Endothelial cell of hepatic sinusoid (primary cell): Measurements from ENCODE around the gene SLC32A1.

Source experiments
- in situ Hi-C: cut with HindIII; loops from 2 replicates; pipeline ENCODE4 v1.10.0; 2017; ENCODE audit warnings: low sequenced_read_pairs

The SLC32A1 gene

GRCh38 chr20:38748097-38748860 lies 24.0 kb downstream of the SLC32A1 start, which contains the start of gene ACTR5:
Gene ACTR5, plus strand, starts transcription at chr20:38748460. Its CDS starts 19 bp downstream, at chr20:38748479.
- in situ Hi-C loops: no loop called here

GRCh38 chr20:38748861-38749149 lies 24.5 kb downstream of the SLC32A1 start:
- in situ Hi-C loops: no loop called here

GRCh38 chr20:38751360-38751976 lies 27.2 kb downstream of the SLC32A1 start:
- in situ Hi-C loops: loop anchor here (10.0 kb wide), 2 partner anchors 107 to 303 kb away; no protein-coding TSS in a partner anchor

GRCh38 chr20:38752029-38752428 lies 27.7 kb downstream of the SLC32A1 start:
- in situ Hi-C loops: loop anchor here (10.0 kb wide), 2 partner anchors 107 to 303 kb away; no protein-coding TSS in a partner anchor

- in situ Hi-C loops: loop anchor here (10.0 kb wide), 2 partner anchors 110 to 300 kb away; no protein-coding TSS in a partner anchor
Measured at GRCh38 chr20:38754924-38755323, 30.6 kb downstream of the SLC32A1 start.

GRCh38 chr20:38755324-38755910 lies 31.1 kb downstream of the SLC32A1 start:
- in situ Hi-C loops: loop anchor here (10.0 kb wide), 2 partner anchors 111 to 299 kb away; no protein-coding TSS in a partner anchor

GRCh38 chr20:38757145-38757775 lies 33.0 kb downstream of the SLC32A1 start:
- in situ Hi-C loops: loop anchor here (10.0 kb wide), 2 partner anchors 112 to 298 kb away; no protein-coding TSS in a partner anchor

GRCh38 chr20:38759106-38759505 lies 34.8 kb downstream of the SLC32A1 start:
- in situ Hi-C loops: loop anchor here (10.0 kb wide), 2 partner anchors 114 to 296 kb away; no protein-coding TSS in a partner anchor

GRCh38 chr20:38760978-38761377 lies 36.7 kb downstream of the SLC32A1 start:
- in situ Hi-C loops: no loop called here

- in situ Hi-C loops: no loop called here
Measured at GRCh38 chr20:38762174-38762573, 37.9 kb downstream of the SLC32A1 start.

GRCh38 chr20:38763616-38764015 lies 39.3 kb downstream of the SLC32A1 start:
- in situ Hi-C loops: no loop called here

GRCh38 chr20:38764567-38765318 lies 40.5 kb downstream of the SLC32A1 start:
- in situ Hi-C loops: no loop called here

- in situ Hi-C loops: no loop called here
Measured at GRCh38 chr20:38766071-38766470, 41.8 kb downstream of the SLC32A1 start.

GRCh38 chr20:38769376-38770295 lies 45.4 kb downstream of the SLC32A1 start:
- in situ Hi-C loops: no loop called here

GRCh38 chr20:38770546-38770945 lies 46.3 kb downstream of the SLC32A1 start:
- in situ Hi-C loops: no loop called here

GRCh38 chr20:38770970-38771369 lies 46.7 kb downstream of the SLC32A1 start:
- in situ Hi-C loops: no loop called here

GRCh38 chr20:38771621-38772020 lies 47.3 kb downstream of the SLC32A1 start:
- in situ Hi-C loops: no loop called here

- in situ Hi-C loops: no loop called here
Measured at GRCh38 chr20:38774167-38774566, 49.9 kb downstream of the SLC32A1 start.

- in situ Hi-C loops: no loop called here
Measured at GRCh38 chr20:38776363-38776762, 52.1 kb downstream of the SLC32A1 start.
